Measurements from ENCODE around the gene CDKAL1.

Gene CDKAL1

GRCh38 chr6:20906945-20907344 is 372.7 kb downstream of the CDKAL1 start:
- TF ChIP-seq, protein P1, sequence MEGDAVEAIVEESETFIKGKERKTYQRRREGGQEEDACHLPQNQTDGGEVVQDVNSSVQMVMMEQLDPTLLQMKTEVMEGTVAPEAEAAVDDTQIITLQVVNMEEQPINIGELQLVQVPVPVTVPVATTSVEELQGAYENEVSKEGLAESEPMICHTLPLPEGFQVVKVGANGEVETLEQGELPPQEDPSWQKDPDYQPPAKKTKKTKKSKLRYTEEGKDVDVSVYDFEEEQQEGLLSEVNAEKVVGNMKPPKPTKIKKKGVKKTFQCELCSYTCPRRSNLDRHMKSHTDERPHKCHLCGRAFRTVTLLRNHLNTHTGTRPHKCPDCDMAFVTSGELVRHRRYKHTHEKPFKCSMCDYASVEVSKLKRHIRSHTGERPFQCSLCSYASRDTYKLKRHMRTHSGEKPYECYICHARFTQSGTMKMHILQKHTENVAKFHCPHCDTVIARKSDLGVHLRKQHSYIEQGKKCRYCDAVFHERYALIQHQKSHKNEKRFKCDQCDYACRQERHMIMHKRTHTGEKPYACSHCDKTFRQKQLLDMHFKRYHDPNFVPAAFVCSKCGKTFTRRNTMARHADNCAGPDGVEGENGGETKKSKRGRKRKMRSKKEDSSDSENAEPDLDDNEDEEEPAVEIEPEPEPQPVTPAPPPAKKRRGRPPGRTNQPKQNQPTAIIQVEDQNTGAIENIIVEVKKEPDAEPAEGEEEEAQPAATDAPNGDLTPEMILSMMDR (IDR thresholded peaks at IDR 0.05; ENCODE audit: borderline replicate concordance, control extremely low read depth, extremely low read depth, insufficient read depth, missing control alignments) = no peak
- no peak for DNase-seq (ENCODE audit: low spot score)
- in situ Hi-C loops (cut with MboI; ENCODE audit: low sequenced_read_pairs, unreplicated experiment) = no loop called here

- in situ Hi-C loops (cut with MboI; ENCODE audit: low sequenced_read_pairs, unreplicated experiment) = no loop called here
- DNase-seq (ENCODE audit: low spot score) = no peak
- TF ChIP-seq, protein P1 (IDR thresholded peaks at IDR 0.05; ENCODE audit: borderline replicate concordance, control extremely low read depth, extremely low read depth, insufficient read depth, missing control alignments) = no peak
These were observed 373.3 kb downstream of the CDKAL1 start for GRCh38 chr6:20907486-20908071.

- no peak for DNase-seq (ENCODE audit: low spot score)
- TF ChIP-seq, protein P1 (IDR thresholded peaks at IDR 0.05; ENCODE audit: borderline replicate concordance, control extremely low read depth, extremely low read depth, insufficient read depth, missing control alignments) = no peak
These were observed 375.4 kb downstream of the CDKAL1 start for GRCh38 chr6:20909621-20910020.

GRCh38 chr6:20911712-20912111 is 377.5 kb downstream of the CDKAL1 start:
- TF ChIP-seq, protein P1 (IDR thresholded peaks at IDR 0.05; ENCODE audit: borderline replicate concordance, control extremely low read depth, extremely low read depth, insufficient read depth, missing control alignments) = no peak

More at GRCh38 chr6:20909621-20910020, 375.4 kb downstream of the CDKAL1 start:
- in situ Hi-C loops (cut with MboI; ENCODE audit: low sequenced_read_pairs, unreplicated experiment) = no loop called here

DNA sequence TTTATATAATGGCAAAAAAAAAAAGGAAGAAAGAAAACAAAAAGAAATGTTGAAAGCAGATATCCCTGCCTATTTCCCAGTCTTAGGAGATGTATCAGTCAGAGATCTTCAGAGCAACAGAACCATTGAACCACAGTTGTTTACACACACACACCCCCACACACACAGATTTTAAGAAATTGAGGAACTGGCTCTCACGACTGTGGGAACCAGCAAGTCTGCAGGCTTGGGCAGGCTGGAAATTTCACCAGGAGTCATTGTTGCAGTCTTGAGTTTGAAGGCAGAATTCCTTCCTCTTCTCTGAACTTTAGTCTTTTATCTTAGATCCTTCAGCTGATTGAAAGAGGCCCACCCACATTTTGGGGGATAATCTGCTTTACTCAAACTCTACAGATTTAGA is 380.9 kb downstream of the CDKAL1 start:
- TF ChIP-seq, protein P1 (IDR thresholded peaks at IDR 0.05; ENCODE audit: borderline replicate concordance, control extremely low read depth, extremely low read depth, insufficient read depth, missing control alignments) = no peak
- in situ Hi-C loops (cut with MboI; ENCODE audit: low sequenced_read_pairs, unreplicated experiment) = no loop called here
- DNase-seq (ENCODE audit: low spot score) = no peak

More at GRCh38 chr6:20911712-20912111, 377.5 kb downstream of the CDKAL1 start:
- DNase-seq (ENCODE audit: low spot score) = no peak
- in situ Hi-C loops (cut with MboI; ENCODE audit: low sequenced_read_pairs, unreplicated experiment) = no loop called here

DNA sequence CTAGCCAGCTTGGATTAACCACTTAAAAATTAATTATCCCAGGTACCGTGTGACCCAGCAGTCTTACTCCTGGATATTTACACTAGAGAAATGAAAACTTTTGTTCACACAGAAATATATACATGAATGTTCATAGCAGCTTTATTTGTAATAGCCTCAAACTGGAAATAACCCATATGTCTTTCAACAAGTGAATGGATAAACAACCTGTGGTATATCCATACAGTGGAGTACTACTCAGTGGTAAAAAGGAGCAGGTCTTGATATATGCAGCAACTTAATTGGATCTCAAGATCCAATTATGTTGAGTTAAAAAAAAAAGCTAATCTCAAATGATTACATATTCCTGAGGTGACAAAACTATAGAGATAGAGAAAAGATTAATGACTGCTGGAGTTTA is 381.4 kb downstream of the CDKAL1 start:
- no peak for DNase-seq (ENCODE audit: low spot score)
- TF ChIP-seq, protein P1 (IDR thresholded peaks at IDR 0.05; ENCODE audit: borderline replicate concordance, control extremely low read depth, extremely low read depth, insufficient read depth, missing control alignments) = no peak
- in situ Hi-C loops (cut with MboI; ENCODE audit: low sequenced_read_pairs, unreplicated experiment) = no loop called here
